HG03571 (cell line): ENCODE data around the gene RSAD2.
A peak's percentile ranks its signal among the peaks of the same experiment; 100 is the strongest.
"Not testable (repeated sequence)": the region's sequence is repeated elsewhere in the genome, so short reads cannot be mapped to it uniquely, and the experiment has no call there.

Experiments
- ATAC-seq: cut with Tn5 transposase; IDR thresholded peaks from one replicate; pipeline ENCODE4 v1.9.1; 2021; ENCODE audit not compliant: unreplicated experiment

RSAD2 gene, protein sequence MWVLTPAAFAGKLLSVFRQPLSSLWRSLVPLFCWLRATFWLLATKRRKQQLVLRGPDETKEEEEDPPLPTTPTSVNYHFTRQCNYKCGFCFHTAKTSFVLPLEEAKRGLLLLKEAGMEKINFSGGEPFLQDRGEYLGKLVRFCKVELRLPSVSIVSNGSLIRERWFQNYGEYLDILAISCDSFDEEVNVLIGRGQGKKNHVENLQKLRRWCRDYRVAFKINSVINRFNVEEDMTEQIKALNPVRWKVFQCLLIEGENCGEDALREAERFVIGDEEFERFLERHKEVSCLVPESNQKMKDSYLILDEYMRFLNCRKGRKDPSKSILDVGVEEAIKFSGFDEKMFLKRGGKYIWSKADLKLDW

GRCh38 chr2:6877402-6878304 lies at the start of gene RSAD2:
Gene RSAD2 (plus strand): TSS chr2:6877777. CDS start chr2:6877801, 24 bp downstream.
- ATAC-seq = peak; percentile 67

DNA sequence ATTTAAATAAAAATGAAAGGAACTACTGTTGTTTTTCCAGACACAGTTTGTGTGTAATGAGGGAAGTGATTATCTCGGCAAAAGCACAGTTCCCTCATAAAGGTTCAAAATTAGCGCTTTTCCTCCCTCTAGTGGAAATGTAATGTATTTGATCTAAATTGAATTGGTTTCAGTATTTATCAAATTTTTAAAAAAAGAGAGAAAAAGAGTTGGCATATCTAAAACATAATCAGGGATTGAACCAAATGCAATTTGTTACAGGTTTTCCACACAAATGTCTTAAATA lies 49.3 kb upstream of the RSAD2 start:
- ATAC-seq = no peak

DNA sequence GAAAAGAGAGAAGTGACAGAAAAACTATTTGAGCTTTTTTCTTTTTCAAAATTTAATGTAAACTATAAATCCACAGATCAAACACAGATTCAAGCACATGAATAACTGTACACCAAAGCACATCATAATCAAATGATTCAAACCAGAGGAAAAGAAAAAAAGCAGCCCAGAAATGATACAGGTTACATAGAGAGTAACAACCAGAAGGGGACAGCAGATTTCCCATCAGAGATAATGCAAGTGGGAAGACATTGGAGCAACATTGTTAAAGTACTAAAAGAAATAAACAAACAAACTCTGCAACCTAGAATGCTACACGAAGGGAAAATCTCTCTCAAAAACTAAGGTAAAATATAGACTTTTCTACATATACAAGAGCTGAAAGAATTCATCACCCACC lies 46.3 kb upstream of the RSAD2 start:
- ATAC-seq = no peak

DNA sequence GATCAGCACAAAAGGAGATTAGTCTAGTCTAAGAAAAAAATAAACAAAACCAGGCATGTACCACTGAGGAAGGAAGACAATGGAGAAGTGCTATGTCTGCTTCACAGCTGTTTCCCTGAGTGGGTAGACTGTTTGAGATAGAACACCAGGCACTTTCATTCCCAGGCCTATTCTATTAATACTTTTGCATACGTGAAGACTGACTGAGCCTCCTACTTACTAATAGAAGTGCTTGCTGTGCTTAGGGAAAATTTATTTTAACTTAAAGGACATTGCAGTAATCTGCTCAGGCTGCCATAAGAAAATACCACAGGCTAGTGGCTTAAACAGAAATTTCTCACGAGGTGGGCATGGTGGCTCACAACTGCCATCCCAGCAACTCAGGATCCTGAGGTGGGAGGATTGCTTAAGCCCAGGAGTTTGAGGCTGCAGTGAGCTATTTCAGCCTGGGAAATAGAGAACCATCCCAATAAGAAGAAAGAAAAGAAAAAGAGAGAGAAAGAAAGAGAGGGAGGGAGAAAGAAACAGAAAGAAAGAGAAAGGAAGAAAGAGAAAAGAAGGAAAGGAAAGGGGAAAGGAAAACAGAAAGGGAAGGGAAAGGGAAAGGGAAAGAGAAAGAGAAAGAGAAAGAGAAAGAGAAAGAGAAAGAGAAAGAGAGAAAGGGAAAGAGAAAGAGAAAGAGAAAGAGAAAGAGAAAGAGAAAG lies 44.8 kb upstream of the RSAD2 start:
- ATAC-seq = no peak

DNA sequence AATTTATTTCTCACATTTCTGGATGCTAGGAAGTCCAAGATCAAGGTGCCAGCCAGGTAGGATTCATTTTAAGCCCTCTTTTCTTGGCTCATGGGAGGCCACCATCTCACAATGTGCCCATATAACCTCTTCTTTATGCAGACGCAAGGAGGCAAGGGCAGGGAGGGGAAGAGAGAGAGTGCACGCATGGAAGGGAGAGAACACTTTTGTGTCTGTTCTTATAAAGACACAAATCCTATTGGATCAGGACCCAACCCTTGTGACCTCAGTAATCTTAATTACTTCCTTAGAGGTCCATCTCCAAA lies 44.3 kb upstream of the RSAD2 start:
- no peak for ATAC-seq

DNA sequence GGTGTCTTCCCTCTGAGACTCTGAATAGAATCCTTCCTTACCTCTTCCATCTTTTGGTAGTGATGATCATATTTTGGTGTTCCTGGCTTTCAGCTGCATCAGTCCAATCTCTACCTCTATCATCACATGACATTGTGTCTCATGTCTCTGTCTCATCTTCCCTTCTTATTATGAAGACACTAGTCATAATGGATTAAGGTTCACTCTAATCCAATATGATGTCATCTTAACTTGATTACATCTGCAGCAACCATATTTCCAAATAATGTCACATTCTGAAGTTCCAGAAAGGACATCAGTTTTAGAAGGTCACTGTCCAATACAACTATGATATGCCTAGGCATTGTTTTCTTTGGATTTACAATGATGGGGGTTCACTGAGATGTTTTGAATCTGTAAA lies 43.4 kb upstream of the RSAD2 start:
- ATAC-seq = no peak

DNA sequence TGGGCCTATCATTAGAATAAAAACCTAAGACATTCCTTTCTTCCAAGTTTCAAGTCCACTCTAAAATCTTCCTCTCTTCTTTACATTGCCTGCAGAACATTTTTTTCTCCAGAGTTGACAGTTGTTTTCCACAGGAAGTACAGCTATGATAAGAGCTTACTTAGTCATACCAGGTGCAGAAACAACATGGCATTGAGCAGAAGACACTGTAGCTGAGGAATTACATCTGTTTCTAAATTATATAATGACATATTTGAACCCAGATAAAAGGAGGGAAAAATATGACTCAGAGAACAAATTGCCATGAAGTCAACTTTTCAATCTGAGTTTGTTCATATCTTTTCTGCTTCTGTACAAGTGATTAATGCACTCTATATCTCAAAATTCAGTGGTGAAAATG lies 42.1 kb upstream of the RSAD2 start:
- ATAC-seq = no peak

DNA sequence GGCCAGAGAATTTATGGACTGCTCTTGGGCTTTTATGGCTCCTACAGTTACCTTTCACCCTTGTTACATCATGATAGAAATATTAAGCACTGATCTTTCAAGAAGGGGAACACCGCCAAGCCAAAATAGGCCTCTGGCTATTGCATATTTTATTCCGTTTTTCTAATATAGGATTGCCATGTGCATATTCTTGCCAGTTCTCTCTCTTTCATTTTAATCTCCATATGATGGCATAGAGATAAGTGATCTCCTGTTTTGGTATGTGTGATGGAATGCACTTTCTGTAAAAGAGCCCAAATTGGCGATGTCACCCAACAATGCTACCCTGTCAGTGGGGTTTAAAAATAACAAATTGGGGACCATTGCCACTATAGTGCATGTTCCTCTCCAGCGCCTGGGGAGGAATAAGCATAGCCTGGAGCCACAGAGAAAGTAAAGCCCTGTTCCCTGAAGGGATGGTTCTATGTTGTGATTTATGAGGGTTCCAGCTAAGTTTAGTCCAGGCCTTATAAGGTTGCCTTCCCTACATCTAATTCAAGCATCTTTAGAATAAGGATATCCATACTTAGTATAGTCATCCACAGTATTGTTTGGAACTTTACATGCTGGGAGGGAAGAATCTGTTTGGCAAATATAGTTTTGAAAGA lies 38.8 kb upstream of the RSAD2 start:
- ATAC-seq = no peak

GRCh38 chr2:6841537-6842287 lies 35.9 kb upstream of the RSAD2 start:
- ATAC-seq = no peak

DNA sequence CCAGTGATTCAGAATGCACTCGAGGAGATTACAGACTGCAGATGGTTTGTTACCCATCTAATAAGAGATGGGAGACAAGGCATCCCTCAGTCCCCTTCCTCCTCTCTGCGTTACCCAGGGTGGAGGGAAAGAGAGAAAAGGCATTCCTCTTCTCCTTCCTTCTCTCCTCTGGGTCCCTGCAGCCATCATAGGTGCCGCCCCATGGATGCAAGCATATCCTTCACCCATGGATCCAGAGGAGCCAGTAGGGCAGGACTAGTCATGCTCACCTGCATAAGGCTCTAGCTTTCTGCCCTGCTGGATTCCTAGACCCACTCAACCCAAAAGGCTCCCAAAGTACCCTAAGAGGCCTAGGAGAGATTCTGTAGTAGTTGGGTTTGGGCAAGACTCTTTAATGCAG lies 32.3 kb upstream of the RSAD2 start:
- no peak for ATAC-seq

DNA sequence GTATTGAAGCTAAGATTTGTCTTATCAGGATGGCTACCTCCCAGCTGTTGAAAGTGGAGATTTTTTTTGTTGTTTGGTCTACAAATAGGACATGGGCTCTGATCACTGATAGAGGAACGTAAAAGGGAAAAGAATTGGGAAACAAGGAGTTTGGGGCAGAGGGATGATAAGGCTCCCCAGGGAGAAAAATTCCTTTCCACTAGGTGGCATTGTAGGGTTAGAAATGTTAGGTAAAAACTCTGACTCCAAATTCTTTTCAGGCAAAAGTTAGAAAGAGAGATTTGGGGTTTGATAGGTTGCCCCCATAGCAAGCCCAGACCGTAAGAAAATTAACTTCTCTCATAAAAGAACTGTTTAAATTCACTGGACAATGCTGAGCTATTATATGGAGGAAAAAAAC lies 31.7 kb upstream of the RSAD2 start:
- ATAC-seq = no peak

DNA sequence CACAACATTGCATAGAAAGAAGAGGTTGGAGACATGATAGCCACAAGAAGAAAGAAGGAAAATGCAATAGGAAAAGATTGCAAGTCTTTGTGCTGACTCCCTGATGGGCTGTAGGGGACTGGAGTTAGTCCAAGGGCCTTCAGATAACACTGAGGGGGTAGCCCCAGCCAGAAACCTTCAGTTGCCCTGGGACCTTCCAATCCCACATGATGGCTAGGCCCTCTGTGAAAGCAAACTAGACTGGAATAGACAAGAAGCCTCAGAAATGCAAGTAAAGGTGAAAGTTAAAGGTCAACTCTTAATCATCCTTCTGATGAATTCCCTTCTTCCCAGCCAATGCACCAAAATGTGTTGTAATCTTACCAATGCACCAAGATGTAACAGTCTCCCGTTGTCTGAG lies 31.0 kb upstream of the RSAD2 start:
- no peak for ATAC-seq

- no peak for ATAC-seq
Measured at GRCh38 chr2:6846967-6847681, 30.5 kb upstream of the RSAD2 start.

DNA sequence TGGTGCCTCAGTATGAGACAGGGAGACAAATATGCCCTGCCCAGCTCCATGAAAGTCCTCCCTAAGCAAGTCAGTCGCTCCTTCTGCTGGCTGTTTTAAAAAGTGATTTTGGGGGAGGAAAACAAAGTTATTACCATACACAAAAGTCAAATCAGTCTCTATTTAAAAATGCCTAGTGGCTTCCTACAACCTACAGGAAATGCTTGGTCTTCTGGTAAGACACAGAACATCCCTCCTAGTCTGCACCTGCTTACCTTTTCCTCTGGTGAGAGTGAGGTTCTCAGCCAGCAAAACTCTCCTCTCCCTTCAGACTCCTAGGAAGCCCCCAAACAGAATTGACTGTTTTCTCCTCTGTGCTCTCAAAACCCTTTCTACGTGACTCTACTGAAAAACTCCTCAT lies 25.4 kb upstream of the RSAD2 start:
- ATAC-seq = no peak

- no peak for ATAC-seq
Measured at GRCh38 chr2:6854416-6854815, 23.2 kb upstream of the RSAD2 start.

- no peak for ATAC-seq
Measured at GRCh38 chr2:6855860-6856547, 21.6 kb upstream of the RSAD2 start.

- ATAC-seq = no peak
Measured at GRCh38 chr2:6856548-6856920, 21.0 kb upstream of the RSAD2 start.

- ATAC-seq = not testable (repeated sequence)
Measured at GRCh38 chr2:6858466-6859027, 19.0 kb upstream of the RSAD2 start.

DNA sequence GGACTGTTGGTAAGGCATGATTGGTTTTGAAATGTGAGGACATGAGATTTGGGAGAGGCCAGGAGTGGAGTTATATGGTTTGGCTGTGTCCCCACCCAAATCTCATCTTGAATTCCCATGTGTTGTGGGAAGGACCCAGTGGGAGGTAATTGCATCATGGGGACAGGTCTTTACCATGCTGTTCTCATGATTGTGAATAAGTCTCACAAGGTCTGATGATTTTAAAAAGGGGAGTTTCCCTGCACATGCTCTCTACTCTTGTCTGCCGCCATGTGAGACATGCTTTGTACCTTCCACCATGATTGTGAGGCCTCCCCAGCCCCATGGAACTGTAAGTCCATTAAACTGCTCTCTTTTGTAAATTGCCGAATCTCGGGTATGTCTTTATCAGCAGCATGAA lies 17.3 kb upstream of the RSAD2 start:
- ATAC-seq = no peak
